MCF 10A (cell line): ENCODE data around the gene CEACAM6. TPM values are rescaled to one million over a fixed set of nuclear protein-coding genes. Genes with fewer than 3 reads are reported as not detected.

Experiments
- BruUV-seq: library from RNA; stranded (reverse); fragments of 400-500 nt; replicated peaks from 2 replicates; lab custom pipeline; 2021; lab: Mats Ljungman, UMichigan
- CTCF ChIA-PET: fragments of 300-600 bp; sonication (Branson Sonifier 250); formaldehyde crosslinking; extraction: SDS; loops from one replicate; lab custom pipeline; 2021; ENCODE audit warnings: antibody characterized with exemption, inconsistent platforms; lab: Yijun Ruan, JAX
- POLR2A ChIA-PET: fragments of 300-600, 350-650 bp; sonication (Branson Sonifier 250); formaldehyde crosslinking; extraction: SDS; loops from one replicate; lab custom pipeline; 2020; ENCODE audit warnings: antibody characterized with exemption, inconsistent platforms; lab: Yijun Ruan, JAX
- DNase-seq: peaks from one replicate; pipeline ENCODE4 v3.0.0-alpha.2; 2018; ENCODE audit not compliant: unreplicated experiment
- H3K27ac Mint-ChIP-seq: one replicate; pipeline ENCODE4 v1.8.0; 2022; ENCODE audit warnings: mild to moderate bottlenecking, low read depth, mixed read lengths; ENCODE audit not compliant: unreplicated experiment
- H3K27me3 Mint-ChIP-seq: one replicate; pipeline ENCODE4 v1.8.0; 2022; ENCODE audit warnings: mixed read lengths; ENCODE audit not compliant: insufficient read depth, unreplicated experiment
- H3K36me3 Mint-ChIP-seq: one replicate; pipeline ENCODE4 v1.8.0; 2022; ENCODE audit warnings: mild to moderate bottlenecking, moderate library complexity, mixed read lengths; ENCODE audit not compliant: insufficient read depth, unreplicated experiment
- H3K4me1 Mint-ChIP-seq: one replicate; pipeline ENCODE4 v1.8.0; 2022; ENCODE audit warnings: mixed read lengths; ENCODE audit not compliant: insufficient read depth, unreplicated experiment
- H3K4me3 Mint-ChIP-seq: one replicate; pipeline ENCODE4 v1.8.0; 2022; ENCODE audit warnings: mild to moderate bottlenecking, moderate library complexity, mixed read lengths; ENCODE audit not compliant: unreplicated experiment
- H3K9me3 Mint-ChIP-seq: one replicate; pipeline ENCODE4 v1.8.0; 2022; ENCODE audit warnings: mixed read lengths; ENCODE audit not compliant: unreplicated experiment
- CTCF ChIP-seq: fragments of 200-600 bp; IDR thresholded peaks from one replicate; pipeline ENCODE4 v1.8.0; 2022; ENCODE audit warnings: antibody characterized with exemption, mild to moderate bottlenecking; ENCODE audit not compliant: unreplicated experiment
- intact Hi-C: fragments of 100-400 bp; cut with micrococcal nuclease; formaldehyde crosslinking; loops from 2 replicates; pipeline ENCODE4 v1.14.1; 2022
- total RNA-seq: library from RNA; stranded (reverse); gene quantifications from 2 replicates; pipeline ENCODE4 v1.2.3, GENCODE V29; 2022

Gene CEACAM6
- total RNA-seq, 1 experiment from 2014 or later: not detected

- ChIA-PET POLR2A (no interaction called here), CTCF (interaction anchor here (0.7 to 1.2 kb wide), 3 partner anchors 9 to 153 kb away, joined by 3 read pairs; no protein-coding TSS in a partner anchor)
- Mint-ChIP-seq H3K4me1 (no peaks in the 10 kb centered on the region), H3K27me3 (peaks cover 72% of the 10 kb centered on the region), H3K4me3 (no peak overlapping the region), H3K27ac (no peak overlapping the region), H3K9me3 (no peaks in the 10 kb centered on the region), H3K36me3 (no peaks in the 10 kb centered on the region)
- BruUV-seq: no TSS peak
- TF ChIP-seq CTCF: no peak
- intact Hi-C loops: loop anchor here (5.0 kb wide), 1 partner anchor 153 kb away; no protein-coding TSS in a partner anchor
- DNase-seq: no peak
Measured at GRCh38 chr19:41799444-41800000, 44.2 kb downstream of the CEACAM6 start.

GRCh38 chr19:41801031-41801430 is 45.7 kb downstream of the CEACAM6 start:
- no peaks in the 10 kb centered on the region for H3K36me3 Mint-ChIP-seq
- intact Hi-C loops: no loop called here
- CTCF ChIA-PET: interaction anchor here (0.6 to 2.7 kb wide), 3 partner anchors 8 to 133 kb away, joined by 4 to 13 read pairs (median 6); no protein-coding TSS in a partner anchor
- no peak overlapping the region for H3K4me3 Mint-ChIP-seq
- TF ChIP-seq CTCF: no peak
- H3K4me1 Mint-ChIP-seq: no peaks in the 10 kb centered on the region
- no peak for DNase-seq
- no peaks in the 10 kb centered on the region for H3K9me3 Mint-ChIP-seq
- H3K27me3 Mint-ChIP-seq: peaks cover 72% of the 10 kb centered on the region
- POLR2A ChIA-PET: interaction anchor here (0.7 kb wide), 1 partner anchor 236 kb away, joined by 3 read pairs; no protein-coding TSS in a partner anchor
- BruUV-seq: no TSS peak
- no peak overlapping the region for H3K27ac Mint-ChIP-seq

GRCh38 chr19:41801792-41802211 is 46.5 kb downstream of the CEACAM6 start:
- ChIA-PET POLR2A (no interaction called here), CTCF (interaction anchor here (0.6 to 2.7 kb wide), 3 partner anchors 9 to 57 kb away, joined by 3 to 13 read pairs (median 4); no protein-coding TSS in a partner anchor)
- Mint-ChIP-seq H3K27ac (no peak overlapping the region), H3K36me3 (no peaks in the 10 kb centered on the region), H3K4me1 (no peaks in the 10 kb centered on the region), H3K9me3 (no peaks in the 10 kb centered on the region), H3K27me3 (peaks cover 72% of the 10 kb centered on the region), H3K4me3 (no peak overlapping the region)
- BruUV-seq: no TSS peak
- no peak for TF ChIP-seq CTCF
- intact Hi-C loops: no loop called here
- DNase-seq: no peak

- ChIA-PET CTCF (interaction anchor here (1.0 to 2.7 kb wide), 2 partner anchors 10 to 58 kb away, joined by 4 to 13 read pairs; no protein-coding TSS in a partner anchor), POLR2A (no interaction called here)
- Mint-ChIP-seq H3K4me3 (no peak overlapping the region), H3K27ac (no peak overlapping the region), H3K36me3 (no peaks in the 10 kb centered on the region), H3K4me1 (no peaks in the 10 kb centered on the region), H3K9me3 (no peaks in the 10 kb centered on the region), H3K27me3 (peaks cover 74% of the 10 kb centered on the region)
- no TSS peak for BruUV-seq
- no peak for DNase-seq
- intact Hi-C loops: no loop called here
- TF ChIP-seq CTCF: no peak
Measured at GRCh38 chr19:41802770-41803169, 47.4 kb downstream of the CEACAM6 start.
